Measurements from ENCODE around the gene CRYGC. TPM values are rescaled to one million over a fixed set of nuclear protein-coding genes. Genes with fewer than 3 reads are reported as not detected.

Gene CRYGC
- total and polyA plus RNA-seq, 2 experiments from 2014 or later, result not detected

DNA sequence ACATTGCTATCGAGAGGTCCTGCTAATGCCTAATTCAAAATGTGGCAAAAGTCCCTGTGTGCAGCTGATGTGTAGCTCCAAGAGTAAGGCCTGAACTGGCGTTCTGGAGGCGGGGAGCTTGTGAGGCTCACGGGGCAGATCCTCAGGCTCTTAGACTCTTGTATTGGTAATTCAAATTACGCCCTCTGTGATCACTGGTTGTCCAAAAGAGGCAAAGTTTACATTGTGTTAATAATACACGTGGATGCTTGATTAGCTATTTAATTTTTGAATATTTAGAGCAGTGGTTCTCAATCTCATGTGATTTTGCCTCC, 46.2 kb upstream of the CRYGC start (continued):
- TF ChIP-seq, protein P1, sequence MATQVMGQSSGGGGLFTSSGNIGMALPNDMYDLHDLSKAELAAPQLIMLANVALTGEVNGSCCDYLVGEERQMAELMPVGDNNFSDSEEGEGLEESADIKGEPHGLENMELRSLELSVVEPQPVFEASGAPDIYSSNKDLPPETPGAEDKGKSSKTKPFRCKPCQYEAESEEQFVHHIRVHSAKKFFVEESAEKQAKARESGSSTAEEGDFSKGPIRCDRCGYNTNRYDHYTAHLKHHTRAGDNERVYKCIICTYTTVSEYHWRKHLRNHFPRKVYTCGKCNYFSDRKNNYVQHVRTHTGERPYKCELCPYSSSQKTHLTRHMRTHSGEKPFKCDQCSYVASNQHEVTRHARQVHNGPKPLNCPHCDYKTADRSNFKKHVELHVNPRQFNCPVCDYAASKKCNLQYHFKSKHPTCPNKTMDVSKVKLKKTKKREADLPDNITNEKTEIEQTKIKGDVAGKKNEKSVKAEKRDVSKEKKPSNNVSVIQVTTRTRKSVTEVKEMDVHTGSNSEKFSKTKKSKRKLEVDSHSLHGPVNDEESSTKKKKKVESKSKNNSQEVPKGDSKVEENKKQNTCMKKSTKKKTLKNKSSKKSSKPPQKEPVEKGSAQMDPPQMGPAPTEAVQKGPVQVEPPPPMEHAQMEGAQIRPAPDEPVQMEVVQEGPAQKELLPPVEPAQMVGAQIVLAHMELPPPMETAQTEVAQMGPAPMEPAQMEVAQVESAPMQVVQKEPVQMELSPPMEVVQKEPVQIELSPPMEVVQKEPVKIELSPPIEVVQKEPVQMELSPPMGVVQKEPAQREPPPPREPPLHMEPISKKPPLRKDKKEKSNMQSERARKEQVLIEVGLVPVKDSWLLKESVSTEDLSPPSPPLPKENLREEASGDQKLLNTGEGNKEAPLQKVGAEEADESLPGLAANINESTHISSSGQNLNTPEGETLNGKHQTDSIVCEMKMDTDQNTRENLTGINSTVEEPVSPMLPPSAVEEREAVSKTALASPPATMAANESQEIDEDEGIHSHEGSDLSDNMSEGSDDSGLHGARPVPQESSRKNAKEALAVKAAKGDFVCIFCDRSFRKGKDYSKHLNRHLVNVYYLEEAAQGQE (IDR thresholded peaks at IDR 0.05; ENCODE audit: unreplicated experiment), result no peak
- TF ChIP-seq ZNF114 (CRISPR knock-in tag; IDR thresholded peaks at IDR 0.05) (no peak), JUNB (IDR thresholded peaks at IDR 0.05; ENCODE audit: unreplicated experiment) (no peak), EZH2phosphoT487 (IDR thresholded peaks at IDR 0.05; ENCODE audit: unreplicated experiment) (no peak), ZNF331 (CRISPR knock-in tag; IDR thresholded peaks at IDR 0.05; ENCODE audit: low read depth) (no peak)

DNA sequence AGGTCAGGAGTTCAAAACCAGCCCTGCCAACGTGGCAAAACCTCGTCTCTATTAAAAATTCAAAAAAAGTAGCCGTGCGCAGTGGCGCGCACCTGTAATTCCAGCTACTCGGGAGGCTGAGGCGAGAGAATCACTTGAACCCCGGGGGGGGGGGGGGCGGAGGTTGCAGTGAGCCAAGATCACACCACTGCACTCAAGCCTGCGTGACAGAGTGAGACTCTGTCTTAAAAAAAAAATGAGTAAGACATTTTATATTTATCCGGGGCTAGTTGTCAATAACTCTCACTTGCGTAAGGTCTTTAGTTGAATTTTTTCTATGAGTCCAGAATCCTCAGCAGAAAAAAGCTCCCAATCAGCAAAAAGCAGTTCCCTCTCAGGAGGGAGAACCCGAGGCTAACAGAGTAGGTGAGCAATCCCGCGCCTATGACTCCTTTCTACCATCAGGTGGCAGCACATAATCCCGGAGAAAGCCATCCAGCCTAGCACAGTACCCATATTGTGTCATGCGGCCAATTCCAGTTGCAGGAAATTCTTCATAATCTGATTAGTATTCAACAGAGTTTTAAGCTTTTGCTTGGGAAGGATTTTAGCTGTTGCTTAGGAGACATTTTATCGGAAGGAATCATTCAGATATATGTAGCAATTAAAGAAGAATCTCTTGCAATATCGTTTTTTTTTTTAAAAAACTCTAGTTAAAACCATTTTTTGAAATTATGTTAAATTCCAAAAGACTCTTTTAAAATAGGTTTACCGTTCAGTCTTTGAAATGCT, 45.6 kb upstream of the CRYGC start:
- peaks cover 2% of the 10 kb centered on the region for H3K27me3 Mint-ChIP-seq (ENCODE audit: insufficient read depth, low read depth, poor library complexity)
- Histone ChIP-seq H2AFZ (peak overlapping the region; percentile 1; the same call in 1 of the 2 replicates), H3K79me2 (replicated peaks; ENCODE audit: insufficient read depth) (no peaks in the 10 kb centered on the region), H3K4me1 (ENCODE audit: insufficient read depth) (peaks cover 3% of the 10 kb centered on the region; the same call in 1 of the 2 replicates), H3K27me3 (ENCODE audit: insufficient read depth) (no peaks in the 10 kb centered on the region), H3K9me2 (ENCODE audit: insufficient read depth) (no peaks in the 10 kb centered on the region), H4K20me1 (replicated peaks; ENCODE audit: insufficient read depth) (no peaks in the 10 kb centered on the region), H3K4me3 (no peak overlapping the region), H3K36me3 (ENCODE audit: insufficient read depth) (no peaks in the 10 kb centered on the region), H3K4me2 (no peak overlapping the region), H3F3A (replicated peaks; ENCODE audit: low read depth) (0 out of 2 replicates have a peak, but pooled peaks cover 3% of the 10 kb centered on the region), H3K27ac (ENCODE audit: low read depth) (no peak overlapping the region)
- H3K4me1 Mint-ChIP-seq, result peaks cover 4% of the 10 kb centered on the region
- no peaks in the 10 kb centered on the region for H3K36me3 Mint-ChIP-seq (ENCODE audit: low read depth)
- H3K4me3 Mint-ChIP-seq, result no peak overlapping the region
- no peaks in the 10 kb centered on the region for H3K9me3 Mint-ChIP-seq
- no peak overlapping the region for H3K27ac Mint-ChIP-seq
- DNase-seq (ENCODE audit: low spot score) (peak; percentile 93), ATAC-seq (peak; percentile 99)
- TF ChIP-seq, protein P2, sequence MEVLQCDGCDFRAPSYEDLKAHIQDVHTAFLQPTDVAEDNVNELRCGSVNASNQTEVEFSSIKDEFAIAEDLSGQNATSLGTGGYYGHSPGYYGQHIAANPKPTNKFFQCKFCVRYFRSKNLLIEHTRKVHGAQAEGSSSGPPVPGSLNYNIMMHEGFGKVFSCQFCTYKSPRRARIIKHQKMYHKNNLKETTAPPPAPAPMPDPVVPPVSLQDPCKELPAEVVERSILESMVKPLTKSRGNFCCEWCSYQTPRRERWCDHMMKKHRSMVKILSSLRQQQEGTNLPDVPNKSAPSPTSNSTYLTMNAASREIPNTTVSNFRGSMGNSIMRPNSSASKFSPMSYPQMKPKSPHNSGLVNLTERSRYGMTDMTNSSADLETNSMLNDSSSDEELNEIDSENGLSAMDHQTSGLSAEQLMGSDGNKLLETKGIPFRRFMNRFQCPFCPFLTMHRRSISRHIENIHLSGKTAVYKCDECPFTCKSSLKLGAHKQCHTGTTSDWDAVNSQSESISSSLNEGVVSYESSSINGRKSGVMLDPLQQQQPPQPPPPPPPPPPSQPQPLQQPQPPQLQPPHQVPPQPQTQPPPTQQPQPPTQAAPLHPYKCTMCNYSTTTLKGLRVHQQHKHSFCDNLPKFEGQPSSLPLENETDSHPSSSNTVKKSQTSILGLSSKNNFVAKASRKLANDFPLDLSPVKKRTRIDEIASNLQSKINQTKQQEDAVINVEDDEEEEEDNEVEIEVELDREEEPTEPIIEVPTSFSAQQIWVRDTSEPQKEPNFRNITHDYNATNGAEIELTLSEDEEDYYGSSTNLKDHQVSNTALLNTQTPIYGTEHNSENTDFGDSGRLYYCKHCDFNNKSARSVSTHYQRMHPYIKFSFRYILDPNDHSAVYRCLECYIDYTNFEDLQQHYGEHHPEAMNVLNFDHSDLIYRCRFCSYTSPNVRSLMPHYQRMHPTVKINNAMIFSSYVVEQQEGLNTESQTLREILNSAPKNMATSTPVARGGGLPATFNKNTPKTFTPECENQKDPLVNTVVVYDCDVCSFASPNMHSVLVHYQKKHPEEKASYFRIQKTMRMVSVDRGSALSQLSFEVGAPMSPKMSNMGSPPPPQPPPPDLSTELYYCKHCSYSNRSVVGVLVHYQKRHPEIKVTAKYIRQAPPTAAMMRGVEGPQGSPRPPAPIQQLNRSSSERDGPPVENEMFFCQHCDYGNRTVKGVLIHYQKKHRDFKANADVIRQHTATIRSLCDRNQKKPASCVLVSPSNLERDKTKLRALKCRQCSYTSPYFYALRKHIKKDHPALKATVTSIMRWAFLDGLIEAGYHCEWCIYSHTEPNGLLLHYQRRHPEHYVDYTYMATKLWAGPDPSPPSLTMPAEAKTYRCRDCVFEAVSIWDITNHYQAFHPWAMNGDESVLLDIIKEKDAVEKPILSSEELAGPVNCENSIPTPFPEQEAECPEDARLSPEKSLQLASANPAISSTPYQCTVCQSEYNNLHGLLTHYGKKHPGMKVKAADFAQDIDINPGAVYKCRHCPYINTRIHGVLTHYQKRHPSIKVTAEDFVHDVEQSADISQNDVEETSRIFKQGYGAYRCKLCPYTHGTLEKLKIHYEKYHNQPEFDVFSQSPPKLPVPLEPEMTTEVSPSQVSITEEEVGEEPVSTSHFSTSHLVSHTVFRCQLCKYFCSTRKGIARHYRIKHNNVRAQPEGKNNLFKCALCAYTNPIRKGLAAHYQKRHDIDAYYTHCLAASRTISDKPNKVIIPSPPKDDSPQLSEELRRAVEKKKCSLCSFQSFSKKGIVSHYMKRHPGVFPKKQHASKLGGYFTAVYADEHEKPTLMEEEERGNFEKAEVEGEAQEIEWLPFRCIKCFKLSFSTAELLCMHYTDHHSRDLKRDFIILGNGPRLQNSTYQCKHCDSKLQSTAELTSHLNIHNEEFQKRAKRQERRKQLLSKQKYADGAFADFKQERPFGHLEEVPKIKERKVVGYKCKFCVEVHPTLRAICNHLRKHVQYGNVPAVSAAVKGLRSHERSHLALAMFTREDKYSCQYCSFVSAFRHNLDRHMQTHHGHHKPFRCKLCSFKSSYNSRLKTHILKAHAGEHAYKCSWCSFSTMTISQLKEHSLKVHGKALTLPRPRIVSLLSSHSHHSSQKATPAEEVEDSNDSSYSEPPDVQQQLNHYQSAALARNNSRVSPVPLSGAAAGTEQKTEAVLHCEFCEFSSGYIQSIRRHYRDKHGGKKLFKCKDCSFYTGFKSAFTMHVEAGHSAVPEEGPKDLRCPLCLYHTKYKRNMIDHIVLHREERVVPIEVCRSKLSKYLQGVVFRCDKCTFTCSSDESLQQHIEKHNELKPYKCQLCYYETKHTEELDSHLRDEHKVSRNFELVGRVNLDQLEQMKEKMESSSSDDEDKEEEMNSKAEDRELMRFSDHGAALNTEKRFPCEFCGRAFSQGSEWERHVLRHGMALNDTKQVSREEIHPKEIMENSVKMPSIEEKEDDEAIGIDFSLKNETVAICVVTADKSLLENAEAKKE (CRISPR knock-in tag; IDR thresholded peaks at IDR 0.05), result no peak
- TF ChIP-seq, protein P3, sequence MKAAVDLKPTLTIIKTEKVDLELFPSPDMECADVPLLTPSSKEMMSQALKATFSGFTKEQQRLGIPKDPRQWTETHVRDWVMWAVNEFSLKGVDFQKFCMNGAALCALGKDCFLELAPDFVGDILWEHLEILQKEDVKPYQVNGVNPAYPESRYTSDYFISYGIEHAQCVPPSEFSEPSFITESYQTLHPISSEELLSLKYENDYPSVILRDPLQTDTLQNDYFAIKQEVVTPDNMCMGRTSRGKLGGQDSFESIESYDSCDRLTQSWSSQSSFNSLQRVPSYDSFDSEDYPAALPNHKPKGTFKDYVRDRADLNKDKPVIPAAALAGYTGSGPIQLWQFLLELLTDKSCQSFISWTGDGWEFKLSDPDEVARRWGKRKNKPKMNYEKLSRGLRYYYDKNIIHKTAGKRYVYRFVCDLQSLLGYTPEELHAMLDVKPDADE (IDR thresholded peaks at IDR 0.05), result no peak
- TF ChIP-seq, protein P1 (IDR thresholded peaks at IDR 0.05; ENCODE audit: unreplicated experiment), result no peak
- TF ChIP-seq CREB1 (CRISPR knock-in tag; IDR thresholded peaks at IDR 0.05; ENCODE audit: low read depth), result no peak
- TF ChIP-seq EZH2phosphoT487 (IDR thresholded peaks at IDR 0.05; ENCODE audit: unreplicated experiment), result no peak
- TF ChIP-seq POLR2AphosphoS5 (IDR thresholded peaks at IDR 0.05; ENCODE audit: low read depth), result no peak
